ENCODE measurements around the gene CYBA. TPM values are rescaled to one million over a fixed set of nuclear protein-coding genes. Genes with fewer than 3 reads are reported as not detected.

The CYBA gene
- total and polyA plus RNA-seq, 2 of the 13 experiments (the other 11 are each of a cell fraction or from before 2014, with no cell fraction given): 196 to 250 TPM

GRCh38 chr16:88677721-88678120 is 26.9 kb upstream of the CYBA start (continued):
- TF ChIP-seq, protein P1, sequence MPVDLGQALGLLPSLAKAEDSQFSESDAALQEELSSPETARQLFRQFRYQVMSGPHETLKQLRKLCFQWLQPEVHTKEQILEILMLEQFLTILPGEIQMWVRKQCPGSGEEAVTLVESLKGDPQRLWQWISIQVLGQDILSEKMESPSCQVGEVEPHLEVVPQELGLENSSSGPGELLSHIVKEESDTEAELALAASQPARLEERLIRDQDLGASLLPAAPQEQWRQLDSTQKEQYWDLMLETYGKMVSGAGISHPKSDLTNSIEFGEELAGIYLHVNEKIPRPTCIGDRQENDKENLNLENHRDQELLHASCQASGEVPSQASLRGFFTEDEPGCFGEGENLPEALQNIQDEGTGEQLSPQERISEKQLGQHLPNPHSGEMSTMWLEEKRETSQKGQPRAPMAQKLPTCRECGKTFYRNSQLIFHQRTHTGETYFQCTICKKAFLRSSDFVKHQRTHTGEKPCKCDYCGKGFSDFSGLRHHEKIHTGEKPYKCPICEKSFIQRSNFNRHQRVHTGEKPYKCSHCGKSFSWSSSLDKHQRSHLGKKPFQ (CRISPR knock-in tag; IDR thresholded peaks at IDR 0.05; ENCODE audit: insufficient replicate concordance): peak; percentile 38
- TF ChIP-seq ZNF605 (CRISPR knock-in tag; IDR thresholded peaks at IDR 0.05) (0 out of 2 replicates have a peak, but pooled peaks have one; percentile 36), SMAD1 (CRISPR knock-in tag; IDR thresholded peaks at IDR 0.05; ENCODE audit: borderline replicate concordance, low read depth) (no peak), TAF1 (CRISPR knock-in tag; IDR thresholded peaks at IDR 0.05) (peak; percentile 15; the same call in 1 of the 2 replicates), KDM5A (IDR thresholded peaks at IDR 0.05; ENCODE audit: borderline replicate concordance, low read length) (no peak), ZNF224 (CRISPR knock-in tag; IDR thresholded peaks at IDR 0.05) (peak; percentile 61; the same call in 1 of the 2 replicates), ZNF512B (CRISPR knock-in tag; IDR thresholded peaks at IDR 0.05; ENCODE audit: borderline replicate concordance) (0 out of 2 replicates have a peak, but pooled peaks have one; percentile 38)
- TF ChIP-seq, protein P2, sequence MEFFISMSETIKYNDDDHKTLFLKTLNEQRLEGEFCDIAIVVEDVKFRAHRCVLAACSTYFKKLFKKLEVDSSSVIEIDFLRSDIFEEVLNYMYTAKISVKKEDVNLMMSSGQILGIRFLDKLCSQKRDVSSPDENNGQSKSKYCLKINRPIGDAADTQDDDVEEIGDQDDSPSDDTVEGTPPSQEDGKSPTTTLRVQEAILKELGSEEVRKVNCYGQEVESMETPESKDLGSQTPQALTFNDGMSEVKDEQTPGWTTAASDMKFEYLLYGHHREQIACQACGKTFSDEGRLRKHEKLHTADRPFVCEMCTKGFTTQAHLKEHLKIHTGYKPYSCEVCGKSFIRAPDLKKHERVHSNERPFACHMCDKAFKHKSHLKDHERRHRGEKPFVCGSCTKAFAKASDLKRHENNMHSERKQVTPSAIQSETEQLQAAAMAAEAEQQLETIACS (CRISPR knock-in tag; IDR thresholded peaks at IDR 0.05): no peak
